Measurements from ENCODE around the gene SLC39A3. TPM values are rescaled to one million over a fixed set of nuclear protein-coding genes. Genes with fewer than 3 reads are reported as not detected.

SLC39A3 gene
- total and polyA plus RNA-seq, 2 donors = 14.3 to 44.0 TPM

DNA sequence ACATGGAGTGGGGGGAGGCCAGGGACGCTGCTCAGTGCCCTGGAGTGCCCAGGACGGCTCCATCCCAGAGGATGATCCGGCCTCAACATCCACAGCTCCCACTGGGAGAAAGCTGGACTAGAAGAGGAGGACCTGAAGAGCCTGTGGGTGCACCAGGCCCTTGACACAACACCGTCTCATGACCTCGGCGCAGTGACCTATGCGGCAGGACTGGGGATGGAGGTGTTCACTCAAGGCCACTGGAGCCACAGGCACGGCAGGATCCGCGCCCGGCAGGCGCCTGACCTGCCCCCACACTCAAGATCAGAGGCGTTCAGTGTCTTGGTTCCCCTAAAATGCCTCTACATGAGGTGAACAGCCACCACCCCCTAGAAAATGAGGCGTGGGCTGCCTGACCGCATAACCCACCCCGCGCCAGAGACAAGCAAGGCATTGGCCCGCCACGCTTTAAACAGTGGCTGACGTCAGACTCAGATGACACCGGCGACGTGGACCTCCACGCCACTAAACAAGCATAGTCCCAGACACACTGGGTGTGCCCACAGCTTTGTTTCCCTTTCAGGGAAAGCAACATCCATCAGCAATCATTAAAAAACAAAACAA is 35.2 kb upstream of the SLC39A3 start:
- Histone ChIP-seq H3K4me3 (ENCODE audit: low read depth, low read length) (no peak overlapping the region), H3K27ac (ENCODE audit: low read depth) (no peak overlapping the region), H3K4me1 (ENCODE audit: insufficient read depth) (no peaks in the 10 kb centered on the region), H3K36me3 (ENCODE audit: insufficient read depth) (peaks cover 2% of the 10 kb centered on the region)
- DNase-seq (ENCODE audit: extremely low spot score) = no peak
- WGBS = 90% methylated on average over 24 of the region's 24 CpGs

DNA sequence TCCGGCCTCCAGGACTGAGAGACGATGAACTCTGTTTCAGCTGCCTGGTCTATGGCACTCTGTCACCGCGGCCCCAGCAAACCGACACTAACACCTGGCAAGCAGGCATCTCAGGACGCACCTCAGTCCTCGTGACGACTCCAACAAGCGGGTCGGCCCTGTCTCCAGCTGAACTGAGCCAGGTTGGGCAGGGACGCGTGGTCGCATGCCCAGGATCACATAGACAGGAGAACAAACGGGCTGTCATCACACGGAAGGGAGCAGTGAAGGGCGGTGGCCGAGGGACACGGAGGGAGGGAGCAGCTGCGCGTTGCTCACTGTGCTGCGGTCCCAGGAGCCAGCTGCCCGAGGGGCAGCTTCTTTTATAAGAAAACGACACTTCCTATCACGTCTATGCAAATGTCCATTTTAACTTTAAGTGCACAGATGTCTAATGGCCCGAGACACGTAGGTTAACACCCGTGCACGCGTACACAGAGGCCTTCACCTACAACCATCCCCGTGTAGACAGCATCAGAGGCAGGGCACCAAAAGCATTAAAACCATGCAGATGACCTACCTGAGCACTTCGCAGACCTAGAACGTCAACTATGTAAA is 34.4 kb upstream of the SLC39A3 start:
- no peak for DNase-seq (ENCODE audit: extremely low spot score)
- Histone ChIP-seq H3K4me3 (ENCODE audit: low read depth, low read length) (no peak overlapping the region), H3K27ac (ENCODE audit: low read depth) (no peak overlapping the region), H3K36me3 (ENCODE audit: insufficient read depth) (peaks cover 1% of the 10 kb centered on the region), H3K4me1 (ENCODE audit: insufficient read depth) (no peaks in the 10 kb centered on the region)
- WGBS = 90% methylated on average over 32 of the region's 32 CpGs

DNA sequence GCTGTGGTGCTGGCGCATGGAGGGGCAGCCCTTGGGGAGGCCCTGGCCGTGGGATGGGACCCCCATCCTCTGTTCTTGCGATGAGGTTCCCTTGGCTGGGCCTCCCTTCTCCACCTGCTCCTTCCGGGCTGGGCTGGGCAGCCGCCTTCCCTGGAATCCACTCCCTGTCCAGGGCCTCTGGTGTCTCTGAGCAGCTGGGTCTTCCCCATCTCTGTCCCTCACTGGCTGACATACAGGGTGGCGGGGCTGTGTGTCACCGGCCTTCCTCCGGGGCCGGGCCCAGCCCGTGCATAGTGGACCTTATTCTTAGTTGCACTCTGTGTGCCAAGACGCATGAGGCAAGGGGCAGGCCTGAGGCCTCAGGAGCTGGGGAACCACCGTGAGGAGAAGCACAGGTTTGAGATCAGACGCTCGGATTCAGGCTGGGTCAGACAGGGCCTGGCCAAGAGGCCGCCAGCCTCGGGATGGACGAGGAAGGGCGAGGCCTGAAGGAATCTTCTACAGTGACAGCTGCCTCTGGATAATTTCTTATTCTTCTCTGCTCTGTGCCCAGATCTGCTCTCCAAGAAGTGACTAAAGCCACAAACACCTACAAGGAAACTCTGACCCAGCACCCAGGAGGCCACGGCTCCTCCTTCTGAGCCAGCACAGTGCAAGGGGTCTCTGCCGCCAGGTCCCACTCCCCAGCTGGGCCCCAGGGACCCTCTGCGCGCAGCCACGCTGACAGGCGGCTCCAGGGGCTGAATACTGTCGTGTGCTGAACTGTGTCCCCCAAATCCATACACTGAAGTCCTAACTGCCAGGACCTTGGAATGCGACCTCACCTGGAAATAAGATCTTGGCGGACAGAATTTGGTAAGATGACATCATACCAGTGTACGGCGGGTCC is 32.2 kb upstream of the SLC39A3 start:
- Histone ChIP-seq H3K36me3 (ENCODE audit: insufficient read depth) (no peaks in the 10 kb centered on the region), H3K4me1 (ENCODE audit: insufficient read depth) (no peaks in the 10 kb centered on the region), H3K27ac (ENCODE audit: low read depth) (no peak overlapping the region), H3K4me3 (ENCODE audit: low read depth, low read length) (no peak overlapping the region)
- WGBS = 69% methylated on average over 29 of the region's 29 CpGs
- no peak for DNase-seq (ENCODE audit: extremely low spot score)

DNA sequence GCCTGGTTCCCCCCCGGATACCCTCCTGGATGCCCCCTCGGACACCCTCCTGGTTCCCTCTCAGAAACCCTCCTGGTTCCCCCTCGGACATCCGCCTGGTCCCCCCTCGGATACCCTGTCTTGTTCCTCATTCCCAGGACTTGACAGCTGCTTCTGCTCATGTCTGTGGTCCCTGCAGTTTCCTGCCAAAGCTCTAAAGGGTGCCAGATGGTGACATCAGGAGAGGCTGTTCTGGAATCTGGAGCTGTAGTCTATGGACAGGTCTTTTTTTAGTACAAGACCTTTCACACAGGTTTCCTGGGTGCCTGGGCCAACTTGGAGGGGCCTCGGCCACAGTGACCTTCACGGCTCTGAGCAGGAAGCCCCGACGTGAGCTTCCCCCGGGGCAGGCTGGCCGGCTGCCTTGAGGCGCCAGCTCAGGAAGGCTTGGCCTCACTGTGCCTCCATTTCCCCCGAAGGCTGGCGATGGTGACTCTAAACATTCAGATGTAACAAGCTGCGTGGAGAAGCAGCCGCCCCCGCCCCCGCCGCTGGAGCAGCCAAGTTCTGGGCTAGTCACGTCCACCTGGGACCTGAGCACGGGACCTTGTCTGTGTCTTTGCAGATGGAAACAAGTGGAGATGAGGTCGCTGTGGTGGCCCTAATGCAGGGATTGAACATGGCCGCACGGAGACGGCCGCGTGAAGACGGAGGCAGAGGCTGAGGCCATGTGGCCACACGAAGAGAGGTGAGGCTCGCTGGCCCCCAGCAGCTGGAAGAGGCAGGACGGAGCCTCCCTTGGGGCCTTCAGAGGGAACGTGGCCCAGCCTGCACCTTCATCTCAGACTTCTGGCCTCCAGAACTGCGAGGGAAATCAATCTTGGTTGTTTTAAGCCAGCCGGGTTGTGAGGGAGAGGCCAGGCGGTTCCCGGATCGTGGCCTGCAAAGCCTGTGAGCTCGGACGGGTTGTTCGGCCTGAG is 30.5 kb upstream of the SLC39A3 start:
- H3K27ac ChIP-seq (ENCODE audit: low read depth) = no peak overlapping the region
- 56% methylated on average over 40 of the region's 40 CpGs for WGBS
- peak; percentile 18 for DNase-seq (ENCODE audit: extremely low spot score)
- H3K4me3 ChIP-seq (ENCODE audit: low read depth, low read length) = no peak overlapping the region
- H3K4me1 ChIP-seq (ENCODE audit: insufficient read depth) = no peaks in the 10 kb centered on the region
- no peaks in the 10 kb centered on the region for H3K36me3 ChIP-seq (ENCODE audit: insufficient read depth)

DNA sequence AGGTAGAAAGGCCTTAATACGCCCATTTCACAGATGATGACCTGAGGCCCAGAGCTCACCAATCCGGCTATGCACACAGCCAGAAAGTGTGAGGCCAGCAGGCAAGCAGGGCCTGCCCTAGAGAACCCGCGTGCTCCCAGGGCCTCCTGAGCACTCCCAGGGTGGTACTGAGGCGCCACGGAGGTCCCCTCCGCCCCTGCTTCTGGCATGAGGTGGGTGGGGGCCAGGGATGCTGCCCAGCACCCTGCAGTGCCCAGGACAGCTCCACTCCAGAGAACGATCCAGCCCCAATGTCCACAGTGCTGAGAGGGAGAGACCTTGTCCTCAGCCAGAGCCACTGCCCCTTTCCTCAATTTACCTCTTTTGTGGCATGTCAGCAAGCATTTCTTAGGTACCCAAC is 29.4 kb upstream of the SLC39A3 start:
- Histone ChIP-seq H3K4me1 (ENCODE audit: insufficient read depth) (no peaks in the 10 kb centered on the region), H3K4me3 (ENCODE audit: low read depth, low read length) (no peak overlapping the region), H3K36me3 (ENCODE audit: insufficient read depth) (no peaks in the 10 kb centered on the region), H3K27ac (ENCODE audit: low read depth) (no peak overlapping the region)
- WGBS = 93% methylated on average over 8 of the region's 8 CpGs
- no peak for DNase-seq (ENCODE audit: extremely low spot score)

DNA sequence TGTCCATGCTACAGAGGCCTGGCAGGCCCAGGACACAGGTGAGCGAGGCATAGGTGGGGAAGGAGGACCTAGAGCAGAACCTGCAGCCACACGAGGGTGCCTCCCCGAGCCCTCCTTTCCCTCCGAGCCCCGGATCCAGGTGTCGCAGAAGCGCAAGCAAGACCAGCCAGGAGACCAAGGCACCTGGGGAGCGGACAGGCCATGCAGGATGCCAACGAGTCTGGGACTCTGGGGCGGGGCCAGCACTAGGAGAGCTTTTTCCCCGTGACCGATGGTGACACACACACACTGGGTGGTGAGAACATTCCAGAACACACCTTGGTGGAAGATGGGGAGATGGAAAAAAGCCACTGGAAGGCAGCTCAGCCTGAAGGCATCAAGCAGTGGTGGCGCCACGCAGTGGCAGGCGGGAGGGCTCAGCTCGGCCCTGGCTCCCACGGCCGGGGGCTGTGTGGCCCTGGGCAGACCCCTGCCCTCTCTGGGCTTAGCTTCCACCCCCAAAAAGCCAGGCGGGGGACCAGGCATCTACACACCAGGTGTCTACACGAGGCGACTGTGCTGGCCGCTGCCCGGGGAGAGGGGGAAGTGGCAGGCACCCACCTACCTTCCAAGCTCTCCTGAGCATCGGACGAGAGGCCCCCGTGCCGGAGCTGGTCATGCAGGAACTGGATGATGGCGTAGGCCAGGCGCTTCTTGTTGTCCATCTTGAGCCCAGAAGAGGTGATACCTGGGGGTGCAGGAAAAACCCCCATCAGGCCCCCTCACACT is 28.7 kb upstream of the SLC39A3 start:
- DNase-seq (ENCODE audit: extremely low spot score) = no peak
- Histone ChIP-seq H3K27ac (ENCODE audit: low read depth) (no peak overlapping the region), H3K4me3 (ENCODE audit: low read depth, low read length) (no peak overlapping the region), H3K36me3 (ENCODE audit: insufficient read depth) (peaks cover 1% of the 10 kb centered on the region), H3K4me1 (ENCODE audit: insufficient read depth) (no peaks in the 10 kb centered on the region)
- WGBS = 93% methylated on average over 29 of the region's 29 CpGs

DNA sequence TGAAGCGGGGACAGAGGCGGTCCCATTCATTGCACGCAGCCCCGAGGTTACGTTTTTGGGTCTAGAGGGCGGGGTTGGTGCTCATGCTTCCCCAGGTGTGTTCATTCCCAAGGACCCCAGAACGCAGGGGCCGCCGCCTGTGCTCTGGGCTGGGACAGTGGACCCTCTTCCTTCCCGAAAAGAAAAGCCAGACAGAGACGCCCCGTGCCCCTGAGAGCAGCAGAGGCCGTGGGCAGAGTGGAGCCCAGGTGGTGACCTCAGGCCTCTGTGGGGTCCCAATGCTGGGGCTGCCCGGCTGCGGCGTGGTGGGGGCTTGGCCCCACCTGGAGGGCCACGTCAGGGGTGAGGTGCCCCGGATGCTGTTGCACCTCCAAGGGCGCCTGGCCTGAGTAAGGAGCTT is 27.9 kb upstream of the SLC39A3 start:
- WGBS = 96% methylated on average over 19 of the region's 19 CpGs
- Histone ChIP-seq H3K4me3 (ENCODE audit: low read depth, low read length) (no peak overlapping the region), H3K27ac (ENCODE audit: low read depth) (no peak overlapping the region), H3K36me3 (ENCODE audit: insufficient read depth) (peaks cover 3% of the 10 kb centered on the region), H3K4me1 (ENCODE audit: insufficient read depth) (no peaks in the 10 kb centered on the region)
- no peak for DNase-seq (ENCODE audit: extremely low spot score)

DNA sequence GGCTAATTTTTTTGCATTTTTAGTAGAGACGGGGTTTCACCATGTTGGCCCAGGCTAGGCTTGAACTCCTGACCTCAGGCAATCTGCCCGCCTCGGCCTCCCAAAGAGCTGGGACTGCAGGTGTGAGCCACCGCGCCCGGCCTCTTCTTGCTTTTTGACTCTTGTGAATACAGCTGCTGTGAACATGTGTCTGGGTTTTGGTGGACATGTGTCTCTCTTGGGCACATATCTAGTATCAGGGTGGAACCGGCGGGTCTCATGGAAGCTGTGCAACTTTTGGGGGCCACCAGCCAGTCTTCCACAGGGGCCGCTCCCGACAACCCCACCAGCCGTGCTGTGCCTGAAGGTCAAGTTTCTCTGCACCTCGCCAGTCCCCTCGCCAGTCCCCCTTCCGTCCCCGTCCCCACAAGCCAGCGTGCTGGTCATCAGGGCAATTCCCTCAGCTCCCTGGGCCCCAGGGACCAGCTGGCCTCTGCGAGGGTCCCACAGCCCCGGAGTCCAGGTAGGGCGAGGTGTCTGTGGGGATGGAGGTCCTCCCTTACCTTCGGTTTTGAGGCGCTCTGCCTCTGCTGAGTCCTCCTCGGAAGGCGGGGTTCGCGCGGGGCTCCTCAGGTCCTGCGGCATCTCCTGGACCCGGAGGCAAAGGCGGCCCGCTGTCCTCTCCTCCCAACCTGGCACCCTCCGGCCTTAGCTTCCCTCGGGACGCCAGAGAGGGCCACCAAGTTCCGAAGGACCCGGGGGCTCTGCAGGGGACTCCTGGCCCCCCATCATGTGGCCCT is 27.0 kb upstream of the SLC39A3 start:
- WGBS = 95% methylated on average over 35 of the region's 35 CpGs
- Histone ChIP-seq H3K36me3 (ENCODE audit: insufficient read depth) (peaks cover 3% of the 10 kb centered on the region), H3K4me3 (ENCODE audit: low read depth, low read length) (no peak overlapping the region), H3K4me1 (ENCODE audit: insufficient read depth) (no peaks in the 10 kb centered on the region), H3K27ac (ENCODE audit: low read depth) (no peak overlapping the region)
- no peak for DNase-seq (ENCODE audit: extremely low spot score)

DNA sequence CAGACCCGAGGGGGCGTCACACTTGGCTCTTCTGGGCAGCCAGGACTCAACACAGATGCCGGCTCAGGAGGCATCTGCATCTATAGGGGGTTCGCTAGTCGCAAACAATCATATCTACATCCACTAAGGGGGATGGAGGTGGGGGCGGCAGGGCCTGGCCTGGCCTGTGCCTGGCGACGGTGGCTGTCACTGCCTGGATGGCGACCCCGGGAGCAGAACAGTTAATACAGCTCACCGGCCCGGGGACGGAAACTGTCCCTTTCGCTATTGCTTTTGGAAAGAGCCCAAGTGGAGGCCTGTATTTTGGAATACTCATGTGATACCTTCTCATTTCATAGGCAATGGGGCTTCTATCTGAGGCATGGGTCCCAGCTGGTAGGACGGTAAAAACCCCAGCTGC is 25.6 kb upstream of the SLC39A3 start:
- Histone ChIP-seq H3K36me3 (ENCODE audit: insufficient read depth) (peaks cover 9% of the 10 kb centered on the region), H3K27ac (ENCODE audit: low read depth) (no peak overlapping the region), H3K4me1 (ENCODE audit: insufficient read depth) (no peaks in the 10 kb centered on the region), H3K4me3 (ENCODE audit: low read depth, low read length) (no peak overlapping the region)
- no peak for DNase-seq (ENCODE audit: extremely low spot score)
- 89% methylated on average over 15 of the region's 15 CpGs for WGBS

DNA sequence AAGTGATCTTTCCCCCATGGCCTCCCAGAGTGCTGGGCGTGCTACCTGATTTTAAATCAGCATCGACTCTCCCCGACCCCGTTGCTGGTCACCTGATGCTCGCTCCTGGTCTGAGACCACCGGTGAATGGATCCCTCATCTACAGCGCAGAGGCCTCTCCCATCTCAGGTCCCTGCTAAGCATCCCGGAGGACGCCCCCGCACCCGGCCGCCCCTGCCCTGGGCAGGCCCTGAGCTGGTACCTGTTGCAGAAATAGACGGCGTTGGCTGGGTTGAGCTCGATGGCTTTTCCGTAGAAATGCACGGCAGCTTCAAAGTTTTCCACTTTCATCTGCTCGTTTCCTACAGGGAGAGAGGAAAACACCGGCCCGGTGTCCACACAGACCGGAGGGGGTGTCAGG is 25.1 kb upstream of the SLC39A3 start:
- H3K36me3 ChIP-seq (ENCODE audit: insufficient read depth) = peaks cover 9% of the 10 kb centered on the region
- H3K4me1 ChIP-seq (ENCODE audit: insufficient read depth) = no peaks in the 10 kb centered on the region
- H3K27ac ChIP-seq (ENCODE audit: low read depth) = no peak overlapping the region
- no peak overlapping the region for H3K4me3 ChIP-seq (ENCODE audit: low read depth, low read length)
- DNase-seq (ENCODE audit: extremely low spot score) = no peak
- WGBS = 95% methylated on average over 21 of the region's 21 CpGs

DNA sequence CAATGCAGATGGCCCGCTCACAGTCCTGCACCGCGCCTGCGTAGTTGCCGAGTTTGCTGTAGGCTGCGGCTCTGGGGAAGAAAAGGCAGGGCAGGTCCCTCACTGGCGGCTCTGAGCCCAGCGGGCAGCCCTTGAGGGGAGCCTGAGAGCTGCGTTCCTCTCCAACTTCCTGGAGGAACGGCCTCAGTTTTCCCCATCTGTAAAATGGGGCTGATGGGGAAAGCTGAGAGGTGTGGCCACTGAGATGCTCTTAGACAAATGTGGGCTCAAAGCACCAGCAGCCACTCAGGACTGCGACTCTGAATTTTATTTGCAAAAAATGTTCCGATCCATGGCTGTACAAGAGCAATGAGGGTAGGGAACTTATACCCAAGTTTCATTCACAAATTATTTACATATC is 23.9 kb upstream of the SLC39A3 start:
- no peak for DNase-seq (ENCODE audit: extremely low spot score)
- Histone ChIP-seq H3K36me3 (ENCODE audit: insufficient read depth) (peaks cover 9% of the 10 kb centered on the region), H3K4me1 (ENCODE audit: insufficient read depth) (no peaks in the 10 kb centered on the region), H3K4me3 (ENCODE audit: low read depth, low read length) (no peak overlapping the region), H3K27ac (ENCODE audit: low read depth) (no peak overlapping the region)
- WGBS = 95% methylated on average over 12 of the region's 12 CpGs

DNA sequence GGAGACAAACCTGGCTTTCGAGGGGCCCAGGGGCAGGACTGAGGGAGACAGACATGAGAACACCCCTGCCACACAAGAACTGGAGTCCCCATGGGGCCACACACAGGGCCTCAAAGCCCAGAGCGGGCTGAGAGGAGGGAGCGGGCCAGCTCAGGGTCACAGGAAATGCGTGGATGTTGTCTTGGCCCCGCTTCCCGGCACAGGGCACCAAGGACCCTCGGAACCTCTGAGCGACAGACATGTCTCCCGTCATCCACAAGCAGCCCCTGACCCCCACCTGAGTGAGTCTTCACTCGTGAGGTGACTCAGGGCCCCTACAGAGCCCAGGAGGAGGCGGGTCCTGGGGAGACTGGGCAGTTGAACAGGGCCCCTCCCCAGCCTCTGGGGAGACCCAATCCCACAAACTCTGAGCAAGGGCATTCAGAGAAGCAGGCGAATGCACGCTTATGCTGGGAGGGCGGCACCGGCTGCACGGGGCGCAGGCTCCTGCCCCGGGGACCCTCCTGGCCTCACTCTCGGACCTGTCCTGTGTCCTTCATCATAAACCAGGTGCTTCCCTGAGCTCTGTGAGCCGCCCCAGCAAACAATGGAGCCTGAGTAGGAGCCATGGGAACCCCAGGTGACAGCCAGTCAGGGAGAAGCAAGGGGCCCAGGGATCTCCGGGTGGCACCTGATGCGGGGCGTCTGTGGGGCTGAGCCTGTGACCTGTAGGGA is 23.1 kb upstream of the SLC39A3 start:
- no peak for DNase-seq (ENCODE audit: extremely low spot score)
- no peaks in the 10 kb centered on the region for H3K4me1 ChIP-seq (ENCODE audit: insufficient read depth)
- peaks cover 9% of the 10 kb centered on the region for H3K36me3 ChIP-seq (ENCODE audit: insufficient read depth)
- no peak overlapping the region for H3K27ac ChIP-seq (ENCODE audit: low read depth)
- no peak overlapping the region for H3K4me3 ChIP-seq (ENCODE audit: low read depth, low read length)
- WGBS = 93% methylated on average over 23 of the region's 23 CpGs

All from urinary bladder (tissue), 4 donors.